ENCODE measurements around the gene ZNF574.
"Not testable (repeated sequence)": the region's sequence is repeated elsewhere in the genome, so short reads cannot be mapped to it uniquely, and the experiment has no call there.

Gene ZNF574

DNA sequence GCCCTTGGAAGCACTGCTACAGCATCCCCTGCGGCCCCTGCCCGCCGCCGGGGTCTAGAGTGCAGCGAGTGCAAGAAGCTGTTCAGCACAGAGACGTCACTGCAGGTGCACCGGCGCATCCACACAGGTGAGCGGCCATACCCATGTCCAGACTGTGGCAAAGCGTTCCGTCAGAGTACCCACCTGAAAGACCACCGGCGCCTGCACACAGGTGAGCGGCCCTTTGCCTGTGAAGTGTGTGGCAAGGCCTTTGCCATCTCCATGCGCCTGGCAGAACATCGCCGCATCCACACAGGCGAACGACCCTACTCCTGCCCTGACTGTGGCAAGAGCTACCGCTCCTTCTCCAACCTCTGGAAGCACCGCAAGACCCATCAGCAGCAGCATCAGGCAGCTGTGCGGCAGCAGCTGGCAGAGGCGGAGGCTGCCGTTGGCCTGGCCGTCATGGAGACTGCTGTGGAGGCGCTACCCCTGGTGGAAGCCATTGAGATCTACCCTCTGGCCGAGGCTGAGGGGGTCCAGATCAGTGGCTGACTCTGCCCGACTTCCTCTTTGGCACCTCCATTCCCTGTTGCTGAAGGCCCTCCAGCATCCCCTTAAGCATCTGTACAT lies 4.9 kb downstream of the ZNF574 start:
- no peak for DNase-seq

- no peak for DNase-seq
Measured at GRCh38 chr19:42081584-42082203, 5.7 kb downstream of the ZNF574 start.

DNA sequence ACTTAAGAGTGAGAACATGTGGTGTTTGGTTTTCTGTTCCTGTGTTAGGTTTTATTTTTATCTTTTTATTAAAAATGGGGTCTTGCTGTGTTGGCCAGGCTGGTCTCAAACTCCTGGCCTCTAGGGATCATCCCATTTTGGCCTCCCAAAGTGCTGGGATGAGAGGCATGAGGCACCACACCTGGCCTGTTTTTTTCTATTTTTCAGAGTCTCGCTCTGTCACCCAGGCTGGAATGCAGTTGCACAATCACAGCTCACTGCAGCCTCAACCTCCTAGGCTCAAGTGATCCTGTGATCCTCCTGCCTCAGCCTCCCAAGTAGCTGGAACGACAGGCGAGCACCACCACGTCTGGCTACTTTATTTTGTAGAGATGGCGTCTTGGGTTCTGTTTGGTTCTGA lies 7.6 kb downstream of the ZNF574 start:
- no peak for DNase-seq

DNA sequence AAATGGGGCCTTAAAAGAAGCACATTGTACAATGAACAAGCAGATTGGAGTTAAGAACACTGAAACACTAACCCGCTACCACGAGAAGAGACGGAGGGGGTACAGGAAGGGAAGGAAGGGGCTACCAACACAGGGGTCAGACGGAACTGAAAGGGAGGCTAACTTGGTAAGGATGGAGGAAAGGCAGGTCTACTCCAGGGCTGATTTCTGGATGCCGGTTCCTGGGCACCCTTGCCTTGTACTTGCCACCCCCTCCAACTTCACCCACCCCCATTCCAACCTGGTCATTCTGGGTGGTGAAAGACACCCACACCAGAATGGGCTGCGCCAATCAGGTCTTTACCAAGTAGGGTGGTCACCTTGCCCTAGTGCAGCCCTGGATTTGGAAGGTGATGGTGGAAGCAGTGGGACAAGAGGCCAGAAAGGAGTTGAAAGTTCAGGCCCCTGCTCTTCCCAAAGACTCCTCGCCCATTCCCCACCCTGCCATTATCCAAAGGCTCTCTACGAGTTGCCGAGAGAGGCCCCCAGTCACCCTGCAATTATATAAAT lies 10.3 kb downstream of the ZNF574 start:
- DNase-seq = no peak

- no peak for DNase-seq
Measured at GRCh38 chr19:42086770-42087550, 11.0 kb downstream of the ZNF574 start.

DNA sequence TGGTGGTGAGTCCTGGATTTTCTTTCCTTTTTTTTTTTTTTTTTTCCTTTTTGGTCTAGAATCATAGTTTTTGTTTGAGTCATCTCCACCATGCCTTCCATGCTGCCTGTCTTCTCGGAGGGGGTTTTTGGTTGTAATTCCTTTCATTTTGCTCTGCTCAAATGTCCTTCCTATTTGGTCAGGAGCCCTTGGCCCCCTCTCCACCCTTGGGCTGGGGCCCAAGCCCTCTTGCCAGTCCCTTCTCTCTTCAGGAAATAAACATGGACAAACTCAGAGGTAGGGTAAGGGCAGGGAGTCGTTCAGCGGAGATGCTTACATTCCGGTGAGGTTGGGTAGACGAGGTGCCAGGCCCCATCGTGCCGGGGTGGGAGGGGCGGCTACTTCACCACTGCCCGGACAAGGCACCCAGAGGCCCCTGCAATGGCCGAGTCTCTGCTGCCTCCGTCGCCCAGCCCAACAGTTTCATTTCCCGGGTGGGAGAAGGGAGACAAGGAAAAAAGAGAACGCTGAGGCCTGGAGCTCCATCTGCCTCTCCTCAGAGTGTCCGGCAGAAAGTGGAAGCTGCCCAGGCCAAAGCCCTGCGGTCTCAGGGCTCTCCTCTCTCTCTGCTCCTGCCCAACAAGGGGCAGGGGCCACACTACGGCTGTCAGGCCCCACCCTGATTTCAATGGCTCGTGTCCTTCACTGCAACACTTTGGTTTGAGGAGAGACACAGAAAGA lies 12.7 kb downstream of the ZNF574 start:
- DNase-seq = no peak

DNA sequence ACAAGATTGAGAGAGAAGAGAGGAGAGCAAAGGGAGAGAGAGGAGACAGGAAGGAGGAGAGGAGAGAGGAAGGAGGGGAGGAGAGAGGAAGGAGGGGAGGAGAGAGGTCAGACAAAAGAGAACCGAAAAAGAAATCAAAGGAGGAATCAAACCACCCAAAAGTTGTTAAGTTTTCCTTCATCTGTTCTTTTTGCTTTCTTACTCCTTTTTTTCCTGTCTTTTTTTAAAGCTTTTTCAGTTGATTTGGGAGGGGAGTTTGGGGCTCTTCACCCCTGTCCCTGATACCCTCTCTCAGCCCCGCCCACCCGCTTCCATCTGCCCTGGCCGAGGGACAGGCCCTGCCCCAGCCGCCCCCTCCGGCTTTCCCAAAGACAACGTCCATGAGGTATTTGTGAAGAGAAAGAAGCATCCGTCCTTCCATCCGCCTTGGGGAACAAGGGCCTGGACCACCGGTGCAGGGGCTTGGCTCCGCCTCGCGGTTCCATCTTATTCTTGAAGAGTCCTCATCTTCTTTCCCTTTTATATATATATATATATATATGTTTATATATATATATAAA lies 13.3 kb downstream of the ZNF574 start:
- DNase-seq = no peak

- DNase-seq = no peak
Measured at GRCh38 chr19:42089772-42090171, 13.8 kb downstream of the ZNF574 start.

- no peak for DNase-seq
Measured at GRCh38 chr19:42090672-42091071, 14.7 kb downstream of the ZNF574 start.

DNA sequence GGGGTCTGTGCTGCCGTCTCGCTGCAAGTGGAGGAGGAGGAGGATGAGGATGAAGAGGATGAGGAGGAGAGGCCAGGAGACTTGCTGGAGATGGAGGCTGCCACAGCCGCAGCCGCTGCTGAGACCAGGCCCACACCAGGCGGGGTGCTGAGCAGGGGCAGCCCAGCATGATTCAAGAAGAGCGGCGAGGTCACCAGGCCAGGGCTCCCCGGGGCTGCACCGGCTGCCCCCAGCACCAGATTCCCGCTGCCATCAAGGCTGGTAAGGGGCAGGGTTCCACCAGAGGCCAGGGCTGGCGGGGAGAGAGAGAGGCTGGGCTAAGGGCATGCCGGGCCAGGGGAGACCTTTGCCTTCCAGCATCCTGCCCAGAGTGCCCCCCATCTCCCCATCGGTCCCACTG lies 15.3 kb downstream of the ZNF574 start:
- no peak for DNase-seq

DNA sequence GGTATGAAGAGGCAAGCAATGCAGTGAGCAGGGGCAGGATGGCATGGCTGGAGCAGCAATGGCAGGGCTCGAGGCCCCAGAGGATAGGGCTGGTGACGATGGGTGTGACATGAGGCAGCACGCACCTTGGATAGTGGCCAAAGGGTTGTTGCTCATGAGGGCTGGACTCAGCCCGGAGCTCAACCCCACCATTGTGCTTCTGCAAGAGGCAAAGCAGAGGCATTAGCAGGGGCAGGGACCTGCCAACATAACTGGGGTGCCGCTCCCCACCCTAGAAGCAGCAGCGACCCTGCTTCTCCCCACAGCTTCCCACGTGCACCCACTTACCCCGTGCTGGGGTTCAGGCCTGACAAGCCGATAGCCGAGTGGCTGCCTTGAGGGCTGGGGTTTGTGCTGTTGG lies 15.8 kb downstream of the ZNF574 start:
- DNase-seq = no peak

GRCh38 chr19:42092350-42092749 lies 16.4 kb downstream of the ZNF574 start:
- DNase-seq = peak; percentile 28

- DNase-seq = no peak
Measured at GRCh38 chr19:42093505-42093904, 17.5 kb downstream of the ZNF574 start.

- DNase-seq = no peak
Measured at GRCh38 chr19:42093926-42094325, 18.0 kb downstream of the ZNF574 start.

- DNase-seq = no peak
Measured at GRCh38 chr19:42095142-42095813, 19.3 kb downstream of the ZNF574 start.

DNA sequence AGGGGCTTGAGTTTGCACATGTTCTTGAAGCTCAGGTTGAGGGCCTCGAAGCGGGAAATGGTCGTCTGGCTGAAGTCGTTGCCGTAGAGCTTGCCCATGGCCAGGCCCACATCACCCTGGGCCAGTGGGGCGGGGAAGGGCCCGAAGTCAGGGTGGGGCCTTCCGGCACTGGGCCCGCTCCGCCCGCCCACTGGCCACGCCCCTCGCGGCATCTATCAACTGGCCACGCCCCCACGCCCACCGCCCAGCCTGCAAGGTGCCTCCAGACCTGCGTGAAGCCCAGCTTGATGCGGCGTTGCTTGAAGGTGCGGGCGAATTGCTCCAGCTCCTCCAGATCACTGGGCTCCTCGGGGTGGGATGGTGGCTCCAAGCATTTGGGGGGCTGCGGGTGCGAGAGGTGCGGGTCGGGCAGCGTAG lies 19.9 kb downstream of the ZNF574 start:
- no peak for DNase-seq

- DNase-seq = no peak
Measured at GRCh38 chr19:42096255-42096837, 20.4 kb downstream of the ZNF574 start.

DNA sequence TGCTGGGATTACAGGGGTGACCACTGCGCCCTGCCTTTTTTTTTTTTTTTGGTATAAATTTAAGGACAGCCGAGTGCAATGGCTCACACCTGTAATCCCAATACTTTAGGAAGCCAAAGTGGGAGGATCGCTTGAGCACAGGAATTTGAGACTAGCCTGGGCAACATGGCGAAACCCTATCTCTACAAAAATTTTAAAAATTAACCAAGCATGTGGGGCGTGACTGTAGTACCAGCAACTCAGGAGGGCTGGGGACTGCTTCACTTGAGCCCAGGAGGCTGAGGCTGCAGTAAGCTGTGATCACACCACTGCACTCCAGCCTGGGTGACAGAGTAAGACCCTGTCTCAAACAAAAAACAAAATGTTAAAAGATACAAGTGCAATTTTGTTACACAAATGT lies 21.5 kb downstream of the ZNF574 start:
- no peak for DNase-seq

DNA sequence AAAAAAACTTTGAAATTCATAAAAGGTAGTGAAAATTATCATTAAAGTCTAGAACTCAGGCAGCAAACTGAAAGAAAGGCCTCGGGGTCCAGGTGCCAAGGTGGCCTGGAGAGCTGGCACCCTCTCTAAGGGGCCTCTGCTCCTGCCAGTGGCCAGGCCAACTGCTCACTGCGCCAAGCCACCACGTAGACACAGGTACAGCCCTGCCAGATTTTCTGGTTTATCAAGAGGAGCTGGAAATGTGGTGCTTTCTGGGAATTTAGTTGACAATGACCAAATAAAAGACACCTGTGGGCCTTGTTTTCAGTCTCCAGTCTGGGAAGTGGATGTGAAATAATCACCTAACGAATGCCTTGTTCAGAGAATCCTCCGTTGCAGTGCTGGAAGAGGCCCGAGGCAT lies 22.8 kb downstream of the ZNF574 start:
- DNase-seq = no peak

DNA sequence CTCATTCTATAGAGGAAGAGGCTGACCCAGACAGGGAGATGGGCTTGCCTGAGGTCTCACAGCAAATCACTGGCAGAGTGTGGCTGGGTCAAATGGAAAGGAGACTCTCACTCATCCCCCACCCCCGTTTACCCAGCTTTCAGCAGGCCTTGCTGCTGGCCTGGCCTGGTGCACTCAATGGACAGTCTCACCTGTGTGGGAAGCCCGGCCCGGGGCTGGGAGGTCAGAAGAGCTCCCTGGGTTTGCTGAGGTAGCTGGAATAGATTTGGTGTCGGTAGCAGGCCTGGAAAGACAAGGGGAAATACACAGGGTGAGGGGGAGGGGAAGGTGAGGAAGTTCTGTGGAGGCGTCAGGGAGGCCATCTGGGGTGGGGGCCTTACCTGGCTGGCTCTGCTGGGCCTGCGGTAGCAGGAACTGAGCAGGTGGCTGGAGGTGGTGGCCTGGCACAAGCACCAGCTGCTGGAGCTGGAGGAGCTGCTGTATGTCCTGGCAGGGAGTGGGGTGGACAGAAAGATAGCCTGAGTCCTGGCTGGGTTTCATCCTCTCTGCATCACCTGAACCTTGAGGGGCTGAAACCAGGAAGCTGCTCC lies 23.5 kb downstream of the ZNF574 start:
- no peak for DNase-seq

DNA sequence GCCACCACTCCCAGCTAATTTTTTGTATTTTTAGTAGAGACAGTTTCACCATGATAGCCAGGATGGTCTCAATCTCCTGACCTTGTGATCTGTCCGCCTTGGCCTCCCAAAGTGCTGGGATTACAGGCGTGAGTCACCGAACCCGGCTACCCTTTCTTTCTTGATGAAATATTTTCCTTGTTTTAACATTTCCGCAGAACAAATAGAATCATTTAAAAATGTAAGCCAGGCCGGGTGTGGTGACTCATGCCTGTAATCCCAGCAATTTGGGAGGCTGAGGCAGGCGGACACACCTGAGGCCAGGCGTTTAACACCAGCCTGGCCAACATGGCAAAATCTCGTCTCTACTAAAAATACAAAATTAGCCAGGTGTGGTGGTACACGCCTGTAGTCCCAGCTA lies 24.3 kb downstream of the ZNF574 start:
- DNase-seq = not testable (repeated sequence)

GRCh38 chr19:42102877-42103276 lies 26.9 kb downstream of the ZNF574 start:
- DNase-seq = no peak
